A673 (cell line): ENCODE results near the gene SNED1.

ENCODE experiments used
- CTCF ChIP-seq: fragments of 300-800, 200-600 bp; sonication (generic); conservative IDR thresholded peaks from 2 replicates; pipeline ENCODE4 v1.5.1; 2017; ENCODE audit warnings: low read depth, mild to moderate bottlenecking, antibody characterized with exemption, low read length, moderate library complexity, mixed read lengths
- EZH2 ChIP-seq: fragments of 200-600 bp; sonication (generic); IDR thresholded peaks from 2 replicates; pipeline ENCODE4 v1.6.1; 2017; ENCODE audit warnings: borderline replicate concordance, low read depth, mild to moderate bottlenecking, mixed read lengths, antibody characterized with exemption, low read length; ENCODE audit not compliant: poor library complexity, severe bottlenecking

DNA sequence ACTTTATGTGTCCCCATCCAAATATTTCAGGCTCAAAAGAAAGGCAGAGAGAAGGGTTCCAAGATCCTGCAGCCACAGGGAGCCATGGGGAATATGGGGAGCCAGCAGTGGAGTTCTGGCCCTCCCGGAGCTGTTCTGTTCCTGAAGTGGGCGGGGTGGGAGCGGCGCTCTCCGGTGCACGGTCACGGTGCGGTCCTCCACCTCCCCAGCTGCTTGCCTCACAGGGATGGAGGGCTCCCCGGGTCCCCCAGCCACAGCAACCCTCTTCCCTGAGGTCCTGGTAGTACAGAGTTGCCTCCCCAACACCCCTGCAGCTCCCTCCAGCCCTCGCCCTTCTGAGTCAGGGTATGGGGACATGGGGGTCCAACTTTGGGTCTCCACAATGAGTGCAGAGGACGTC is 26.2 kb upstream of the SNED1 start:
- TF ChIP-seq CTCF (no peak), EZH2 (no peak)
